Measurements from ENCODE around the gene FMNL2. TPM values are rescaled to one million over a fixed set of nuclear protein-coding genes. Genes with fewer than 3 reads are reported as not detected.

The FMNL2 gene
- total RNA-seq, 1 experiment from 2014 or later, result 43.1 TPM

- POLR2A ChIA-PET (ENCODE audit: low non-redundant PET), result no interaction called here
- Histone ChIP-seq H3K9me3 (ENCODE audit: low read depth, low read length, poor library complexity, severe bottlenecking) (no peaks in the 10 kb centered on the region), H3K27me3 (replicated peaks; ENCODE audit: insufficient read depth, low read depth, low read length, poor library complexity) (no peaks in the 10 kb centered on the region), H3K27ac (ENCODE audit: low read depth, low read length, poor library complexity, severe bottlenecking) (no peak overlapping the region), H3K4me3 (ENCODE audit: low read depth, low read length, poor library complexity, severe bottlenecking) (no peak overlapping the region), H3K4me1 (ENCODE audit: insufficient read depth, low read length, poor library complexity, severe bottlenecking) (peaks cover 60% of the 10 kb centered on the region), H3K36me3 (ENCODE audit: insufficient read depth, low read length, poor library complexity, severe bottlenecking) (no peaks in the 10 kb centered on the region)
- CTCF ChIA-PET, result no interaction called here
- TF ChIP-seq EZH2 (IDR thresholded peaks at IDR 0.05; ENCODE audit: borderline replicate concordance, low read depth, low read length, poor library complexity, severe bottlenecking) (no peak), CTCF (conservative IDR thresholded peaks at IDR 0.05; ENCODE audit: low read depth, low read length) (no peak)
- DNase-seq (ENCODE audit: low spot score), result no peak
- BruUV-seq (replicated peaks), result no TSS peak
- intact Hi-C loops (cut with micrococcal nuclease; ENCODE audit: unreplicated experiment), result no loop called here
These were observed 109.5 kb downstream of the FMNL2 start for GRCh38 chr2:152444448-152444847.

- peaks cover 51% of the 10 kb centered on the region for H3K4me1 ChIP-seq (ENCODE audit: insufficient read depth, low read length, poor library complexity, severe bottlenecking)
- DNase-seq (ENCODE audit: low spot score), result no peak
- H3K9me3 ChIP-seq (ENCODE audit: low read depth, low read length, poor library complexity, severe bottlenecking), result no peaks in the 10 kb centered on the region
- no peak overlapping the region for H3K4me3 ChIP-seq (ENCODE audit: low read depth, low read length, poor library complexity, severe bottlenecking)
- intact Hi-C loops (cut with micrococcal nuclease; ENCODE audit: unreplicated experiment), result no loop called here
- ChIA-PET POLR2A (ENCODE audit: low non-redundant PET) (no interaction called here), CTCF (no interaction called here)
- no peak for TF ChIP-seq EZH2 (IDR thresholded peaks at IDR 0.05; ENCODE audit: borderline replicate concordance, low read depth, low read length, poor library complexity, severe bottlenecking)
- no peak for TF ChIP-seq CTCF (conservative IDR thresholded peaks at IDR 0.05; ENCODE audit: low read depth, low read length)
- H3K27ac ChIP-seq (ENCODE audit: low read depth, low read length, poor library complexity, severe bottlenecking), result peak overlapping the region; percentile 51
- no peaks in the 10 kb centered on the region for H3K36me3 ChIP-seq (ENCODE audit: insufficient read depth, low read length, poor library complexity, severe bottlenecking)
- no peaks in the 10 kb centered on the region for H3K27me3 ChIP-seq (replicated peaks; ENCODE audit: insufficient read depth, low read depth, low read length, poor library complexity)
- no TSS peak for BruUV-seq (replicated peaks)
These were observed 110.4 kb downstream of the FMNL2 start for GRCh38 chr2:152445375-152445774.

GRCh38 chr2:152445791-152446201 is 110.8 kb downstream of the FMNL2 start:
- Histone ChIP-seq H3K4me3 (ENCODE audit: low read depth, low read length, poor library complexity, severe bottlenecking) (no peak overlapping the region), H3K27ac (ENCODE audit: low read depth, low read length, poor library complexity, severe bottlenecking) (peak overlapping the region; percentile 51), H3K4me1 (ENCODE audit: insufficient read depth, low read length, poor library complexity, severe bottlenecking) (peaks cover 47% of the 10 kb centered on the region), H3K36me3 (ENCODE audit: insufficient read depth, low read length, poor library complexity, severe bottlenecking) (no peaks in the 10 kb centered on the region), H3K27me3 (replicated peaks; ENCODE audit: insufficient read depth, low read depth, low read length, poor library complexity) (no peaks in the 10 kb centered on the region), H3K9me3 (ENCODE audit: low read depth, low read length, poor library complexity, severe bottlenecking) (no peaks in the 10 kb centered on the region)
- no peak for TF ChIP-seq EZH2 (IDR thresholded peaks at IDR 0.05; ENCODE audit: borderline replicate concordance, low read depth, low read length, poor library complexity, severe bottlenecking)
- no peak for TF ChIP-seq CTCF (conservative IDR thresholded peaks at IDR 0.05; ENCODE audit: low read depth, low read length)
- DNase-seq (ENCODE audit: low spot score), result no peak
- no TSS peak for BruUV-seq (replicated peaks)
- ChIA-PET CTCF (no interaction called here), POLR2A (ENCODE audit: low non-redundant PET) (no interaction called here)
- intact Hi-C loops (cut with micrococcal nuclease; ENCODE audit: unreplicated experiment), result no loop called here

All from A673 (cell line).